Peyer's patch (tissue), 4 donors: ENCODE results near the gene KDM4C.

ENCODE experiments used
- POLR2A ChIP-seq, 2 donors: fragments of 450-650 bp; IDR thresholded peaks; one replicate each; pipeline ENCODE4 v1.5.1; 2017; ENCODE audit warnings: antibody characterized with exemption in 2 of 2, mild to moderate bottlenecking in 2 of 2, moderate library complexity in 2 of 2
- TF ChIP-seq, protein P1 (sequence below), 6 experiments: fragments of 450-650 bp in 4 of 6; fragments of 200-600 bp in 2 of 6; sonication (generic) in 1 of 6; IDR thresholded peaks; one replicate each; pipeline ENCODE4 v1.5.1; 2017 to 2019; ENCODE audit warnings: antibody characterized with exemption in 6 of 6, mild to moderate bottlenecking in 3 of 6, moderate library complexity in 1 of 6

DNA sequence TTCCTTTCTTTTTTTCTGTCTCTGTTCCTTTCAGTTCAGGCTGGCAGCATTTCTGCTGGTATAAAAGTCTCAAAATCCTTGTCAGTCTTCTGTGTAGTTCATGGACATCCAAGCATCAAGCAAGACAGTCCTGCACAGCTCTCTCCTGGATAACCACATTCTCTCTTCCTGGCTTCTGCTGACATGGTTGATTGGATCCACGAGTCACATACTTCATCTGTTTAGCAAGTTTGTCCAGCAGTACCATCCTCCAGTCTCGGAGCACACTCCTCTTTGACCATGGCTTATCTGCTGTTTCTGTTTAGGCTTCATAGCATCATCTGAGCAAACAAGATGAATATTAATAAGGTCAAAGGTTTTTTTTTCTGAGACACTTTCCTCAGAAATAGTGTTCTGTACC, 220.8 kb downstream of the KDM4C start:
- TF ChIP-seq, protein P1, sequence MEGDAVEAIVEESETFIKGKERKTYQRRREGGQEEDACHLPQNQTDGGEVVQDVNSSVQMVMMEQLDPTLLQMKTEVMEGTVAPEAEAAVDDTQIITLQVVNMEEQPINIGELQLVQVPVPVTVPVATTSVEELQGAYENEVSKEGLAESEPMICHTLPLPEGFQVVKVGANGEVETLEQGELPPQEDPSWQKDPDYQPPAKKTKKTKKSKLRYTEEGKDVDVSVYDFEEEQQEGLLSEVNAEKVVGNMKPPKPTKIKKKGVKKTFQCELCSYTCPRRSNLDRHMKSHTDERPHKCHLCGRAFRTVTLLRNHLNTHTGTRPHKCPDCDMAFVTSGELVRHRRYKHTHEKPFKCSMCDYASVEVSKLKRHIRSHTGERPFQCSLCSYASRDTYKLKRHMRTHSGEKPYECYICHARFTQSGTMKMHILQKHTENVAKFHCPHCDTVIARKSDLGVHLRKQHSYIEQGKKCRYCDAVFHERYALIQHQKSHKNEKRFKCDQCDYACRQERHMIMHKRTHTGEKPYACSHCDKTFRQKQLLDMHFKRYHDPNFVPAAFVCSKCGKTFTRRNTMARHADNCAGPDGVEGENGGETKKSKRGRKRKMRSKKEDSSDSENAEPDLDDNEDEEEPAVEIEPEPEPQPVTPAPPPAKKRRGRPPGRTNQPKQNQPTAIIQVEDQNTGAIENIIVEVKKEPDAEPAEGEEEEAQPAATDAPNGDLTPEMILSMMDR (IDR thresholded peaks at IDR 0.05) = no peak
- TF ChIP-seq POLR2A (IDR thresholded peaks at IDR 0.05) = no peak
